NCI-H524 (cell line): Measurements from ENCODE around the gene MFN2.
A peak's percentile ranks its signal among the peaks of the same experiment; 100 is the strongest.
"Not testable (repeated sequence)": the region's sequence is repeated elsewhere in the genome, so short reads cannot be mapped to it uniquely, and the experiment has no call there.

Experiments used
- DNase-seq, 2 experiments: peaks; one replicate each; lab custom pipeline; 2025; lab: John Stamatoyannopoulos, UW

Gene MFN2

DNA sequence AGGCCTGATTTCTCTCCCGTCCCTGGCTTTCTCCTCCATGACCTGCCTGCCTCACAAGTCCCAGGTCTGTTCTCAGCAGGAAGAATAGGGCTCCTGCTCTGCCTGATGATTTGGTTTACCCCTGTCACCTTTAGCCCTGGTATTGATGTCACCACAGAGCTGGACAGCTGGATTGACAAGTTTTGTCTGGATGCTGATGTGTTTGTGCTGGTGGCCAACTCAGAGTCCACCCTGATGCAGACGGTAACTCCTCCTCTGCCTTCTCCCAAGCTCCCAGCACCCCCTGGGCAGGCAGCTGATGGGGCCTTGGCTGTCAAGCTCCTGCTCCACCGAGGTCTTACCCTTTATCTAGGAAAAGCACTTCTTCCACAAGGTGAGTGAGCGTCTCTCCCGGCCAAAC lies 18.4 kb downstream of the MFN2 start:
- DNase-seq: no peak

- no peak for DNase-seq
Measured at GRCh38 chr1:11999236-11999635, 19.0 kb downstream of the MFN2 start.

GRCh38 chr1:12001249-12001917 lies 21.1 kb downstream of the MFN2 start:
- peak; percentile 37 to 55 for DNase-seq

GRCh38 chr1:12001996-12002493 lies 21.8 kb downstream of the MFN2 start:
- no peak for DNase-seq

GRCh38 chr1:12003762-12004161 lies 23.5 kb downstream of the MFN2 start:
- peak; percentile 62 to 73 for DNase-seq

DNA sequence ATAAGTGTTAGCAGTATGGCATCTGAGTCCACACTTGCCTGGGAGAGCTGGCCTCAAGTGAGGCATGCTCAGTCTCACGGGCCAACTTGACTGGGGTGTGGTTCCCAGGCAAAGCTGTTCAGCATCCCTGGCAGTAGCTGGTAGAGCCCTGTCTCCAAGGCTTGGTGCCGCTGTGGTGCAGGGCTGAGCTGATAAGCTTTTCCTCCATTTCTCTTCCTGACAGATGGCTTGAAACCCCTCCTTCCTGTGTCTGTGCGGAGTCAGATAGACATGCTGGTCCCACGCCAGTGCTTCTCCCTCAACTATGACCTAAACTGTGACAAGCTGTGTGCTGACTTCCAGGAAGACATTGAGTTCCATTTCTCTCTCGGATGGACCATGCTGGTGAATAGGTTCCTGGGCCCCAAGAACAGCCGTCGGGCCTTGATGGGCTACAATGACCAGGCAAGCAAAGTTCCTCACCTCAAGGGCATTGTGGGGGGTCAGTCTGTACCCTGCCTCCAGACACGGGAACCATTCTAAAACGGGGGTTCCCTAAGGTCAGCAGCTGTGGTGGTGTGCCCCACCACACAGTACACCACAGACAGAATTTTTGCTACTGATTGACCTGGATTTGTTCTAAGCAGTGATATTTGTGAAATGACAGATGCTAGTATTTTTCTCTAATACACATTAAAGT lies 25.4 kb downstream of the MFN2 start:
- peak in 1 of 2 experiments; percentile 26 for DNase-seq

DNA sequence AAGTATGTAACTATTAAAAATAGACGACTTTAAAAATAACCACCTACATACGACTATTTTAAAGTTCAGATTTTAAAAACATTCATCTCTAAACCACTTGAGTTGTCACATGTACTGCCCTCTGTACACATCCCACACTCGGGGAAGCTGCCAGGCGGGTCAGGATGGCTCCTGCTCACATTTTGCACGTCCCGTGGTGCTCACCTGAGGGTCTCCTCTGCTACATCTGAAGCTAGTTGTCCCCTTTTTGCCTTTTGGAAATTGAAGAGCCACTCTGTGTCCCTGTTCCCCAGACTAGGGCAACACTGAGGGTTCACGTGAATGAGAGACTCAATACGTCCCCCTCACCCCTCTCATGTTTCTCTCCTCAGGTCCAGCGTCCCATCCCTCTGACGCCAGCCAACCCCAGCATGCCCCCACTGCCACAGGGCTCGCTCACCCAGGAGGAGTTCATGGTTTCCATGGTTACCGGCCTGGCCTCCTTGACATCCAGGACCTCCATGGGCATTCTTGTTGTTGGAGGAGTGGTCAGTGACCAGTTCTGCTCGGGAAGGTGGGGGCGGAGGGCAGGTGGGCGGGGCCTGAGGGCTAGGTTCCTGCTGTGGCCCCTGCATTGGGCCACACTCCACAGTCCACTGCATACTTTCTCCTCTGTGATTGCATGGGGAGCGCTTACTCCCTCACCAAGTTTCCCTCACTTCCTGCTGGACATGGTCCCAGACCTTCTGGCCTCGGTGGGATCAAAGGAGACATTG lies 26.1 kb downstream of the MFN2 start:
- DNase-seq: no peak

GRCh38 chr1:12007204-12007603 lies 27.0 kb downstream of the MFN2 start:
- DNase-seq: no peak

GRCh38 chr1:12008355-12008754 lies 28.1 kb downstream of the MFN2 start:
- DNase-seq: not testable (repeated sequence)

- no peak for DNase-seq
Measured at GRCh38 chr1:12009318-12009947, 29.2 kb downstream of the MFN2 start.

- DNase-seq: peak in 1 of 2 experiments; percentile 7
Measured at GRCh38 chr1:12010746-12011570, 30.7 kb downstream of the MFN2 start.

DNA sequence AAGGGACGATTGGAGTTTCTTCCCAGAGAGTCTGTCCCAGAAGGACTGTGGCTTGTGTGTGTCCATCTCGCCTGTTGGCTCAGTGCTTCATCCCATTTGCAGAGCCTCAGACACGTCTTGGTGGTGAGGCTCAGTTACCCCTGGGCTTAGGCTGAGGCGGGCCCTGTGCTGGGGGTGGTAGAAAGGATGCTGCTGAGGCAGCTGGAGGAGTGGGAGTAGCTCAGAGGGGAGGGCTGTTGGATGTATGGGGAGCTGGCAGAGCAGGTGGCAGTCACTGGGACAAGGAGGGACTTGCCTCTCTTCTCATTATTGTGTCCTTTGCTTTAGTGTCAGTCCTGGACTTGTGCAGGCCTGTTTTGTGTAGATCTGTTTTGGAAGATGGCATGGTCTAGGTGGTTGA lies 31.8 kb downstream of the MFN2 start:
- DNase-seq: peak in 1 of 2 experiments; percentile 30

- DNase-seq: no peak
Measured at GRCh38 chr1:12012560-12013316, 32.5 kb downstream of the MFN2 start.

DNA sequence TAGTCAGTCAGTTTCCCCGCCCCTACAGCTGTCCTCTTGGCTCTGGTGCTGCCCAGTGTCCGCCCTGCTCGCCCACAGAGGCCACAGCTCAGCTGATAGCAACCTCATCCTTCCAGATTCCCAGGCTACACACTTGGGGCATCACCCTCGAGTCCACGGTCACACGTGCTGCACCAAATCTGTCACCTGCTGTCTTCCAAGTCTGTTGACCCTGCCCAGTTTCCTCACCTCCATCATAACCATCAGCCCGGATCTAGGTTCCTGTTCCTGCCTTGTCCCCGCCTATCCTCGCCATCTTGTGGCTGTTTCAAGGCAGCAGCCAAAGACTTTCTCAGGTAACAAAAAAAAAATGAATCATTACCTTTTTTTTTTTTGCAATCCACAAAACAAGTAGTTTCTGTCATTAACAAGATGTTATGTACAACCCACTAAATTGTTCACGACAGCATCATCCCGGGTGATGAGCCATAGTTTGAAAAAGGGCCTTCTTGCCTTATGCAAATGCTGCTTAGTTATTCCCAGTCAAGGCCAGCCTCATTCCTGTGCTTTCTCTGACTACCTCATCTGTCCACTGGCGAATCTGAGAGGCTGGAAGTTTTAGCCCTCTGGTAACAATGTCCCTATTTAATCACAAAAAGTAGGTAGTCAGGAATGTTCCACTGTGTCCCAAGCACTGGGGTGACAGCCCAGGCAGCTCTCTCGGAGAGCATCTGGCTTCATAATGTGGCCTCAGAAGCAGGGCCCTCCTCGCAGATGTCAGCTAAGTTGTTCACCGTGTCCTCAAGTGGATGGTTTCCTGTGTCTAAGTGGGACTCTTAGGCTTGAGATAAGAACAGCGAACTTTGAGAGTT lies 34.1 kb downstream of the MFN2 start:
- peak; percentile 86 to 94 for DNase-seq

- no peak for DNase-seq
Measured at GRCh38 chr1:12015001-12015491, 34.8 kb downstream of the MFN2 start.

DNA sequence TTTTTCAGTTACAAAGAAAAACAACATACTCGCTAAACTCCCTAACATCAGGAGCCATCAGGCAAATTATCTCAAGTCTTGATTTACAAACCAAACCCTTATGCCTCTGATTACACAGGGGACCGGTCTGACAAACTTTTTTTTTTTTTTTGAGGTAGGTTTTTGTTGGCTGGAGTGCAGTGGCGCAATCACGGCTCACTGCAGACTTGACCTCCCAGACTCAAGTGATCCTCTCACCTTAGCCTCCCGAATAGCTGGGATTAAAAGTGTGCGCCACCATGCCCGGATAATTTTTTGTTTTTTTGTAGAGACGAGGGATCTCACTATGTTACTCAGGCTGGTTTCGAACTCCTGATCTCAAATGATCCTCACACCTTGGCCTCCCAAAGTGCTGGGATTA lies 35.3 kb downstream of the MFN2 start:
- DNase-seq: no peak

DNA sequence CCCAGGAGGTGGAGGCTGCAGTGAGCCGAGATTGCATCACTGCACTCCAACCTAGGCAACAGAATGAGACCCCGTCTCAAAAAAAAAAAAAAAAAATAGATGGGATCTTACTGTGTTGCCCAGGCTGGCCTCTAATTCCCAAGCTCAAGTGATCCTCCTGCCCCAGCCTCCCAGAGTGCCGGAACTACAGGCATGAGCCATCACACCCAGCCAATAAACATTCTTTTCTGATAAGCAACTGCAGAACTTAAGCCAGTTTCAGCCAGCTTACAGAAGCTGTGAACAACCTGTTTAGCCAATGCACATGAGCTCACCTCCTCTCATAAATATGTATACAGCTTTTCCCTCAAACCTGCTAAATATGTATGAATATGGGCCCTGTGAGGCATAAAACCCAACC lies 35.9 kb downstream of the MFN2 start:
- no peak for DNase-seq

DNA sequence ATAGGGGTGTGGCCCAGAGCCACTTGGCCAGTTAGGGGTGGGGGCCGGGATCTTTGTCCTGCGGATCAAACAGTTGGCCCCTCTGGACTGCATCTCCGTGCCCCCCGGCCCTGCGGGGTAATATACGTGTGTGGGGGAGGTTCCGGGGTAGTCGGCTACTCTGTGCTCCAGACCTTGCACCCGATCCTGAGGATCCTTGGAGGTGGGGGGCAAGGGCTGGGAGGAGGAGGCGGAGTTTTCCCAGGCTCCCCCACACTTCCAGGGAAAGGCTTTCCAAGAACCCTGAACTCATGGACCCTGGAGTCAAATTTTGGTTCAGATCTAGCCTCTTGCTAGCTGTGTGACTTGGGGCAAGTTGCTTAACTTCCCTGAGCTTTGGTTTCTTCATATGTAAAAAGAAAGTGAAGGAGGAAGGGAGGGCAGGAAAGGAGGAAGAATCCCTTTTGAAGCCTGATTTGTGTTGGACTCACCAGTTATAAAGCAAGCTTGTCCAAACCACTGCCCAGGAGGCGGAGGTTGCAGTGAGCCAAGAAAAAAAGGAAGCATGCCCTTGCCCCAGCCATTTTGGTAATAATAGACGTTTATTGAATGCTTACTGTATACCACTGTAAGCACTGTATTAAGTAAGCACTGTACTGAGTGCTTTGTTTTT lies 39.7 kb downstream of the MFN2 start:
- no peak for DNase-seq

DNA sequence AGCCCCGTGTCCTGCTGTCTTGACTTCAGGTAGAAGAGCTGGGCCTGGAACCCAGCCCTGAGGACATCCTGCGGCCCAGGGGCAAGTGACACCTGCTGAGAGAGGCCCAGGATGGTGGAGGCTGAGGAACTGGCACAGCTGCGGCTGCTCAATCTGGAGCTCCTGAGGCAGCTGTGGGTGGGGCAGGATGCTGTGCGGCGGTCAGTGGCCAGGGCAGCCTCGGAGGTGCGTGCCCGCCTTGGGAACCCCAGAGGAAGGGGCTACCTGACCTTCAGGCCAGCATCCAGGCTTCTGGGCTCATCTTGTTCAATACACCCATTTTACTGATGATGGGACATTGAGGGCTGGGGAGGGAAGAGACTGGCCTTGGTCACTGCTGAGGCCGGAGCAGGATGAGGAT lies 41.4 kb downstream of the MFN2 start:
- DNase-seq: no peak
